Esophagus squamous epithelium (tissue), 4 donors: ENCODE results near the gene TUBA4A.
A peak's percentile ranks its signal among the peaks of the same experiment; 100 is the strongest.

Source experiments
- CTCF ChIP-seq, 6 experiments: fragments of 450-650 bp in 4 of 6; fragments of 200-600 bp in 2 of 6; sonication (generic) in 2 of 6; IDR thresholded peaks; one replicate each; pipeline ENCODE4 v1.5.1; 2016 to 2019; ENCODE audit warnings: antibody characterized with exemption in 6 of 6, mild to moderate bottlenecking in 4 of 6, moderate library complexity in 4 of 6
- POLR2A ChIP-seq, 4 donors: fragments of 450-650 bp; IDR thresholded peaks; one replicate each; pipeline ENCODE4 v1.6.1; 2017; ENCODE audit warnings: antibody characterized with exemption in 4 of 4, mild to moderate bottlenecking in 4 of 4, moderate library complexity in 3 of 4

GRCh38 chr2:219294356-219295351, 40.9 kb upstream of the TUBA4A start:
- TF ChIP-seq CTCF (IDR thresholded peaks at IDR 0.05) (peak; percentile 96 to 100 (median 99)), POLR2A (IDR thresholded peaks at IDR 0.05) (peak in 1 of 4 donors; percentile 34)
